ENCODE measurements around the gene ACTR6. TPM values are rescaled to one million over a fixed set of nuclear protein-coding genes. Genes with fewer than 3 reads are reported as not detected.

Gene ACTR6
- total and polyA plus RNA-seq, 9 of the 15 experiments (the other 6 are each of a cell fraction or from before 2014, with no cell fraction given) = 26.1 to 109 (median 70.9) TPM

DNA sequence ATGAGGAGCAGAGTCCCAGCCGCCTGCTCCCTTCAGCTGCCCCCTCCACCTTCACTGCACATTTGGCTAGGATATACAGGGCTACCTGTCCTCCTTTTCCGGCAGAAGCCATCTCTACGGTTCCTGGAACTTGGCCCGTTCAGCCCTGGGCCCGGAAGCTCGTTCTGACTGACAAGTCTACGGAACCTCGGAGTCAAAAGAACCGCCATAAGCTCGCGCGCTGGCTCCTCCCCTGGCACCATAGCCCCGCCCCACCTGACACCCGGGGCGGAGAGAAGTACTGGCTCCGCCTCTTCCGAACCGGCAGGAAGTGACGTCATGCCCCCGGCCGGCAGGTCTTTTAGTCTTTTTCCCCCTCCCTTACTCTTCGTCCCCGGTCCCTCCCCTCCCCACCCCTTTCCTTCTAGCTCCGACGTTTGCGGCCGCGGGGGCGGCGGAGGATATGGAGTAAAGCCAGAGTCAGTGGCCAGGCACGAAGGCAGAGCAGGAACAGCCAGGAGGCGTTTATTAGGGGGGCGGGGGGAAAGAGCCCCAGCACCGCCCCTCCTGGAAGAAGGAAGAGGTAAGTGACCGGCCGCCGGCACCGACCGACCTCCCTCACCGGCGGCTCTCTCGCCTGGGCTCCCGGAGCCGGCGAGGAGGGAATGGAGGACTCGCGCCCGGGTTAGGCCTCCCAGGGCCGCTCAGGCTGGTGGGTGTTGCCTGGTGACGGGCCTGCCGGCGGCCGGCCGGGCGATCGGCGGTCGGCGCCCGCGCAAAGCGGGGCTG, 66.4 kb downstream of the ACTR6 start, which contains the start of the genes DEPDC4 and SCYL2 (continued):
- TF ChIP-seq, protein P1, sequence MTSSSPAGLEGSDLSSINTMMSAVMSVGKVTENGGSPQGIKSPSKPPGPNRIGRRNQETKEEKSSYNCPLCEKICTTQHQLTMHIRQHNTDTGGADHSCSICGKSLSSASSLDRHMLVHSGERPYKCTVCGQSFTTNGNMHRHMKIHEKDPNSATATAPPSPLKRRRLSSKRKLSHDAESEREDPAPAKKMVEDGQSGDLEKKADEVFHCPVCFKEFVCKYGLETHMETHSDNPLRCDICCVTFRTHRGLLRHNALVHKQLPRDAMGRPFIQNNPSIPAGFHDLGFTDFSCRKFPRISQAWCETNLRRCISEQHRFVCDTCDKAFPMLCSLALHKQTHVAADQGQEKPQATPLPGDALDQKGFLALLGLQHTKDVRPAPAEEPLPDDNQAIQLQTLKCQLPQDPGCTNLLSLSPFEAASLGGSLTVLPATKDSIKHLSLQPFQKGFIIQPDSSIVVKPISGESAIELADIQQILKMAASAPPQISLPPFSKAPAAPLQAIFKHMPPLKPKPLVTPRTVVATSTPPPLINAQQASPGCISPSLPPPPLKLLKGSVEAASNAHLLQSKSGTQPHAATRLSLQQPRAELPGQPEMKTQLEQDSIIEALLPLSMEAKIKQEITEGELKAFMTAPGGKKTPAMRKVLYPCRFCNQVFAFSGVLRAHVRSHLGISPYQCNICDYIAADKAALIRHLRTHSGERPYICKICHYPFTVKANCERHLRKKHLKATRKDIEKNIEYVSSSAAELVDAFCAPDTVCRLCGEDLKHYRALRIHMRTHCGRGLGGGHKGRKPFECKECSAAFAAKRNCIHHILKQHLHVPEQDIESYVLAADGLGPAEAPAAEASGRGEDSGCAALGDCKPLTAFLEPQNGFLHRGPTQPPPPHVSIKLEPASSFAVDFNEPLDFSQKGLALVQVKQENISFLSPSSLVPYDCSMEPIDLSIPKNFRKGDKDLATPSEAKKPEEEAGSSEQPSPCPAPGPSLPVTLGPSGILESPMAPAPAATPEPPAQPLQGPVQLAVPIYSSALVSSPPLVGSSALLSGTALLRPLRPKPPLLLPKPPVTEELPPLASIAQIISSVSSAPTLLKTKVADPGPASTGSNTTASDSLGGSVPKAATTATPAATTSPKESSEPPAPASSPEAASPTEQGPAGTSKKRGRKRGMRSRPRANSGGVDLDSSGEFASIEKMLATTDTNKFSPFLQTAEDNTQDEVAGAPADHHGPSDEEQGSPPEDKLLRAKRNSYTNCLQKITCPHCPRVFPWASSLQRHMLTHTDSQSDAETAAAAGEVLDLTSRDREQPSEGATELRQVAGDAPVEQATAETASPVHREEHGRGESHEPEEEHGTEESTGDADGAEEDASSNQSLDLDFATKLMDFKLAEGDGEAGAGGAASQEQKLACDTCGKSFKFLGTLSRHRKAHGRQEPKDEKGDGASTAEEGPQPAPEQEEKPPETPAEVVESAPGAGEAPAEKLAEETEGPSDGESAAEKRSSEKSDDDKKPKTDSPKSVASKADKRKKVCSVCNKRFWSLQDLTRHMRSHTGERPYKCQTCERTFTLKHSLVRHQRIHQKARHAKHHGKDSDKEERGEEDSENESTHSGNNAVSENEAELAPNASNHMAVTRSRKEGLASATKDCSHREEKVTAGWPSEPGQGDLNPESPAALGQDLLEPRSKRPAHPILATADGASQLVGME (CRISPR knock-in tag; IDR thresholded peaks at IDR 0.05) = 0 out of 2 replicates have a peak, but pooled peaks have one; percentile 17
- TF ChIP-seq ZNF140 (CRISPR knock-in tag; IDR thresholded peaks at IDR 0.05) = no peak
- no peak for TF ChIP-seq C11orf30 (IDR thresholded peaks at IDR 0.05; ENCODE audit: low read depth)
- TF ChIP-seq, protein P2, sequence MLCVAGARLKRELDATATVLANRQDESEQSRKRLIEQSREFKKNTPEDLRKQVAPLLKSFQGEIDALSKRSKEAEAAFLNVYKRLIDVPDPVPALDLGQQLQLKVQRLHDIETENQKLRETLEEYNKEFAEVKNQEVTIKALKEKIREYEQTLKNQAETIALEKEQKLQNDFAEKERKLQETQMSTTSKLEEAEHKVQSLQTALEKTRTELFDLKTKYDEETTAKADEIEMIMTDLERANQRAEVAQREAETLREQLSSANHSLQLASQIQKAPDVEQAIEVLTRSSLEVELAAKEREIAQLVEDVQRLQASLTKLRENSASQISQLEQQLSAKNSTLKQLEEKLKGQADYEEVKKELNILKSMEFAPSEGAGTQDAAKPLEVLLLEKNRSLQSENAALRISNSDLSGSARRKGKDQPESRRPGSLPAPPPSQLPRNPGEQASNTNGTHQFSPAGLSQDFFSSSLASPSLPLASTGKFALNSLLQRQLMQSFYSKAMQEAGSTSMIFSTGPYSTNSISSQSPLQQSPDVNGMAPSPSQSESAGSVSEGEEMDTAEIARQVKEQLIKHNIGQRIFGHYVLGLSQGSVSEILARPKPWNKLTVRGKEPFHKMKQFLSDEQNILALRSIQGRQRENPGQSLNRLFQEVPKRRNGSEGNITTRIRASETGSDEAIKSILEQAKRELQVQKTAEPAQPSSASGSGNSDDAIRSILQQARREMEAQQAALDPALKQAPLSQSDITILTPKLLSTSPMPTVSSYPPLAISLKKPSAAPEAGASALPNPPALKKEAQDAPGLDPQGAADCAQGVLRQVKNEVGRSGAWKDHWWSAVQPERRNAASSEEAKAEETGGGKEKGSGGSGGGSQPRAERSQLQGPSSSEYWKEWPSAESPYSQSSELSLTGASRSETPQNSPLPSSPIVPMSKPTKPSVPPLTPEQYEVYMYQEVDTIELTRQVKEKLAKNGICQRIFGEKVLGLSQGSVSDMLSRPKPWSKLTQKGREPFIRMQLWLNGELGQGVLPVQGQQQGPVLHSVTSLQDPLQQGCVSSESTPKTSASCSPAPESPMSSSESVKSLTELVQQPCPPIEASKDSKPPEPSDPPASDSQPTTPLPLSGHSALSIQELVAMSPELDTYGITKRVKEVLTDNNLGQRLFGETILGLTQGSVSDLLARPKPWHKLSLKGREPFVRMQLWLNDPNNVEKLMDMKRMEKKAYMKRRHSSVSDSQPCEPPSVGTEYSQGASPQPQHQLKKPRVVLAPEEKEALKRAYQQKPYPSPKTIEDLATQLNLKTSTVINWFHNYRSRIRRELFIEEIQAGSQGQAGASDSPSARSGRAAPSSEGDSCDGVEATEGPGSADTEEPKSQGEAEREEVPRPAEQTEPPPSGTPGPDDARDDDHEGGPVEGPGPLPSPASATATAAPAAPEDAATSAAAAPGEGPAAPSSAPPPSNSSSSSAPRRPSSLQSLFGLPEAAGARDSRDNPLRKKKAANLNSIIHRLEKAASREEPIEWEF (CRISPR knock-in tag; IDR thresholded peaks at IDR 0.05) = no peak
- no peak for TF ChIP-seq NUFIP1 (IDR thresholded peaks at IDR 0.05; ENCODE audit: partially characterized antibody)
- TF ChIP-seq RCOR1 (IDR thresholded peaks at IDR 0.05; ENCODE audit: borderline replicate concordance in 1 of 2, low read depth in 2 of 2, low read length in 2 of 2) = no peak
- TF ChIP-seq ZNF316 (IDR thresholded peaks at IDR 0.05) = no peak
- peak; percentile 93 for TF ChIP-seq RBFOX2 (IDR thresholded peaks at IDR 0.05; ENCODE audit: low read depth, low read length)
- TF ChIP-seq ZBTB1 (CRISPR knock-in tag; IDR thresholded peaks at IDR 0.05; ENCODE audit: borderline replicate concordance, low read depth) = no peak
- no peak for TF ChIP-seq PHB2 (IDR thresholded peaks at IDR 0.05; ENCODE audit: low read depth)
- TF ChIP-seq, protein P3, sequence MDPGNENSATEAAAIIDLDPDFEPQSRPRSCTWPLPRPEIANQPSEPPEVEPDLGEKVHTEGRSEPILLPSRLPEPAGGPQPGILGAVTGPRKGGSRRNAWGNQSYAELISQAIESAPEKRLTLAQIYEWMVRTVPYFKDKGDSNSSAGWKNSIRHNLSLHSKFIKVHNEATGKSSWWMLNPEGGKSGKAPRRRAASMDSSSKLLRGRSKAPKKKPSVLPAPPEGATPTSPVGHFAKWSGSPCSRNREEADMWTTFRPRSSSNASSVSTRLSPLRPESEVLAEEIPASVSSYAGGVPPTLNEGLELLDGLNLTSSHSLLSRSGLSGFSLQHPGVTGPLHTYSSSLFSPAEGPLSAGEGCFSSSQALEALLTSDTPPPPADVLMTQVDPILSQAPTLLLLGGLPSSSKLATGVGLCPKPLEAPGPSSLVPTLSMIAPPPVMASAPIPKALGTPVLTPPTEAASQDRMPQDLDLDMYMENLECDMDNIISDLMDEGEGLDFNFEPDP (CRISPR knock-in tag; IDR thresholded peaks at IDR 0.05) = no peak
- TF ChIP-seq XRCC3 (IDR thresholded peaks at IDR 0.05) = no peak
- no peak for TF ChIP-seq ZNF384 (IDR thresholded peaks at IDR 0.05; ENCODE audit: low read depth, low read length)
- TF ChIP-seq SRSF3 (IDR thresholded peaks at IDR 0.05; ENCODE audit: insufficient read depth, low read length) = no peak

Data from K562 (cell line).